ENCODE data around the gene DCBLD1. TPM values are rescaled to one million over a fixed set of nuclear protein-coding genes. Genes with fewer than 3 reads are reported as not detected.

DCBLD1 gene
- total RNA-seq, 1 experiment from 2014 or later, result 19.5 TPM

DNA sequence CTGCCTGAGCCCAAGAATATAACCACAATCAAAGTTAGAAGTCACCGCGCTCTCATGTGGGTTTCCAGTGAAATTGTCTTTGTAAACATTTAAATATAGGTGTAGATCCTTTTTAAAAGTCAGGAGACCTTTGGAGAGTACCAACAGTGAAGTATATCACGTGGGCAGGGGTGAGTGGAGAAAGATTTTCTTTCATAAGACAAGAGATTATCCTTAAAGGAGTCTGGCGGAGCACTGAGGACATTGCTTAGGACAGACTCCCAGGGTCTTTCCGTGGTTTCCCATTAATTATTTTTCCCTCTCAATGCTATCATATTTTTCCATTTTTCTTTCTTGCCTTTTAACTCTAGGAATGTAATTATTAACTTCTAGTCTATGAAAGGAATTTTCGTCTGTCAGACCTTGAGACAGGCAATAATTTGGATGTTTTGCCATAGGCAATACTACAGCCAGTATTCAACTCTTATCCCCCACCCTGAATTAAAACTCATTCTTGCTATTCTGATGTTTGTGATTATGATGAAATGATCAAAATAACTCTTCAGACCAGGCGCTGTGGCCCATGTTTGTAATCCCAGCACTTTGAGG, 31.4 kb downstream of the DCBLD1 start:
- no peak overlapping the region for H3K27ac ChIP-seq (ENCODE audit: low read depth, low read length)
- no peaks in the 10 kb centered on the region for H3K79me2 ChIP-seq (ENCODE audit: insufficient read depth, low read length)
- no peaks in the 10 kb centered on the region for H3K27me3 ChIP-seq (ENCODE audit: insufficient read depth, low read length)
- intact Hi-C loops (cut with micrococcal nuclease), result no loop called here
- no peak overlapping the region for H2AFZ ChIP-seq (ENCODE audit: low read depth, low read length, poor library complexity, severe bottlenecking)
- no peak for ATAC-seq
- H3K4me3 ChIP-seq (replicated peaks in 1 of 2; ENCODE audit: low read depth in 1 of 2, low read length in 2 of 2), result no peak overlapping the region
- no peak overlapping the region for H3K4me2 ChIP-seq (ENCODE audit: low read length)
- RAD21 ChIA-PET (ENCODE audit: low non-redundant PET in 1 of 2, low total read pairs in 2 of 2, uncharacterized antibody in 2 of 2, unreplicated experiment in 2 of 2), result interaction anchor here in 1 of 2 experiments (0.7 kb wide), 1 partner anchor 122 kb away, joined by 3 read pairs; no protein-coding TSS in a partner anchor
- no peaks in the 10 kb centered on the region for H3K9me2 ChIP-seq (ENCODE audit: insufficient read depth)
- DNase-seq (ENCODE audit: low read depth, low spot score), result no peak
- no peak overlapping the region for H3K9ac ChIP-seq (ENCODE audit: low read length)
- no peaks in the 10 kb centered on the region for H3K9me3 ChIP-seq (ENCODE audit: control insufficient read depth in 1 of 2, insufficient read depth in 1 of 2, low read depth in 1 of 2, low read length in 2 of 2)
- no peak for TF ChIP-seq ZFX (IDR thresholded peaks at IDR 0.05)
- TF ChIP-seq, protein P1, sequence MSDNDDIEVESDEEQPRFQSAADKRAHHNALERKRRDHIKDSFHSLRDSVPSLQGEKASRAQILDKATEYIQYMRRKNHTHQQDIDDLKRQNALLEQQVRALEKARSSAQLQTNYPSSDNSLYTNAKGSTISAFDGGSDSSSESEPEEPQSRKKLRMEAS (IDR thresholded peaks at IDR 0.05), result no peak
- TF ChIP-seq YY1 (IDR thresholded peaks at IDR 0.05; ENCODE audit: extremely low read depth, insufficient replicate concordance, low read depth, low read length), result no peak
- no peak for TF ChIP-seq SIN3A (IDR thresholded peaks at IDR 0.05; ENCODE audit: low read depth)
- TF ChIP-seq JUND (IDR thresholded peaks at IDR 0.05), result no peak
- TF ChIP-seq, protein P2, sequence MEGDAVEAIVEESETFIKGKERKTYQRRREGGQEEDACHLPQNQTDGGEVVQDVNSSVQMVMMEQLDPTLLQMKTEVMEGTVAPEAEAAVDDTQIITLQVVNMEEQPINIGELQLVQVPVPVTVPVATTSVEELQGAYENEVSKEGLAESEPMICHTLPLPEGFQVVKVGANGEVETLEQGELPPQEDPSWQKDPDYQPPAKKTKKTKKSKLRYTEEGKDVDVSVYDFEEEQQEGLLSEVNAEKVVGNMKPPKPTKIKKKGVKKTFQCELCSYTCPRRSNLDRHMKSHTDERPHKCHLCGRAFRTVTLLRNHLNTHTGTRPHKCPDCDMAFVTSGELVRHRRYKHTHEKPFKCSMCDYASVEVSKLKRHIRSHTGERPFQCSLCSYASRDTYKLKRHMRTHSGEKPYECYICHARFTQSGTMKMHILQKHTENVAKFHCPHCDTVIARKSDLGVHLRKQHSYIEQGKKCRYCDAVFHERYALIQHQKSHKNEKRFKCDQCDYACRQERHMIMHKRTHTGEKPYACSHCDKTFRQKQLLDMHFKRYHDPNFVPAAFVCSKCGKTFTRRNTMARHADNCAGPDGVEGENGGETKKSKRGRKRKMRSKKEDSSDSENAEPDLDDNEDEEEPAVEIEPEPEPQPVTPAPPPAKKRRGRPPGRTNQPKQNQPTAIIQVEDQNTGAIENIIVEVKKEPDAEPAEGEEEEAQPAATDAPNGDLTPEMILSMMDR (IDR thresholded peaks at IDR 0.05 in 2 of 3, conservative IDR thresholded peaks at IDR 0.05 in 1 of 3; ENCODE audit: borderline replicate concordance in 1 of 3, insufficient read depth in 1 of 3, low read depth in 2 of 3, low read length in 2 of 3), result no peak
- no peak for TF ChIP-seq CBX3 (IDR thresholded peaks at IDR 0.05; ENCODE audit: low read depth)
- TF ChIP-seq POLR2A (IDR thresholded peaks at IDR 0.05; ENCODE audit: borderline replicate concordance, extremely low read depth, insufficient read depth, insufficient read length), result no peak
- TF ChIP-seq, protein P3, sequence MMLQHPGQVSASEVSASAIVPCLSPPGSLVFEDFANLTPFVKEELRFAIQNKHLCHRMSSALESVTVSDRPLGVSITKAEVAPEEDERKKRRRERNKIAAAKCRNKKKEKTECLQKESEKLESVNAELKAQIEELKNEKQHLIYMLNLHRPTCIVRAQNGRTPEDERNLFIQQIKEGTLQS (IDR thresholded peaks at IDR 0.05), result no peak
- TF ChIP-seq EGR1 (IDR thresholded peaks at IDR 0.05; ENCODE audit: low read depth), result no peak
- TF ChIP-seq, protein P4, sequence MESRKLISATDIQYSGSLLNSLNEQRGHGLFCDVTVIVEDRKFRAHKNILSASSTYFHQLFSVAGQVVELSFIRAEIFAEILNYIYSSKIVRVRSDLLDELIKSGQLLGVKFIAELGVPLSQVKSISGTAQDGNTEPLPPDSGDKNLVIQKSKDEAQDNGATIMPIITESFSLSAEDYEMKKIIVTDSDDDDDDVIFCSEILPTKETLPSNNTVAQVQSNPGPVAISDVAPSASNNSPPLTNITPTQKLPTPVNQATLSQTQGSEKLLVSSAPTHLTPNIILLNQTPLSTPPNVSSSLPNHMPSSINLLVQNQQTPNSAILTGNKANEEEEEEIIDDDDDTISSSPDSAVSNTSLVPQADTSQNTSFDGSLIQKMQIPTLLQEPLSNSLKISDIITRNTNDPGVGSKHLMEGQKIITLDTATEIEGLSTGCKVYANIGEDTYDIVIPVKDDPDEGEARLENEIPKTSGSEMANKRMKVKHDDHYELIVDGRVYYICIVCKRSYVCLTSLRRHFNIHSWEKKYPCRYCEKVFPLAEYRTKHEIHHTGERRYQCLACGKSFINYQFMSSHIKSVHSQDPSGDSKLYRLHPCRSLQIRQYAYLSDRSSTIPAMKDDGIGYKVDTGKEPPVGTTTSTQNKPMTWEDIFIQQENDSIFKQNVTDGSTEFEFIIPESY (IDR thresholded peaks at IDR 0.05; ENCODE audit: extremely low read depth, insufficient replicate concordance, low read length), result no peak
- POLR2A ChIA-PET, result no interaction called here
- no peaks in the 10 kb centered on the region for H3K36me3 ChIP-seq (ENCODE audit: control insufficient read depth in 1 of 2, insufficient read depth in 2 of 2, low read length in 2 of 2)
- H3K4me1 ChIP-seq (ENCODE audit: control insufficient read depth in 1 of 2, insufficient read depth in 2 of 2, low read length in 2 of 2), result no peaks in the 10 kb centered on the region
- BruUV-seq (replicated peaks), result no TSS peak
- H4K20me1 ChIP-seq (ENCODE audit: insufficient read depth), result no peaks in the 10 kb centered on the region
- CTCF ChIA-PET, result no interaction called here
